ENCODE data around the gene MTR.

MTR gene

DNA sequence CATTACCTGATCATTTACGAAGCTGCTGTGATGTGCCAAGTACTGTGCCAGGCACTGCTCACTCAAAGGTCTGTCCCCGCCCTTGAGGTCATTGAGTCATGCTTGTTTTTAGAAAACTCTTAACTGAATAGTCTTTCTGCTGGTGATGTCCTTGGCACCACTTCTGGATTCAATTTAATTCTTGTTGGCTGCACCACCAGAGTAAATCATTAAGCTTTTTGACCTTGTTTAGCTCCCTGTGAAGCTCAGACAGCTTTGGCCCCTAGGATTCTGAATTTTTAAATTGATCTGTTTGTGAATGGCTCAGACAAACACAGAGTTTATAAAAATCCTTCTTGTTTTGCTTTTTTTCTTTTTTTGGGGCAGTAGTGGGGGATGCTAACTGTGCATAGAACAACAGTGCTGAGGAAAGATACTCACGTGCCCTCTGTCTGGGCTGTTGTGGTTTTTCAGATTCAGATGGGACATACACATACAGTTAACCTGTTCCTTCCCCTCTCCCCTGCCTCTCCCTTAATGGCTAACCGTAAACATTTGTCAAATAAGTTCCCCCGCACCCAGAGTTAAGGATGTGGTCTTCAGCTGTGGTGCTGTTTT is 67.6 kb downstream of the MTR start:
- DNase-seq (ENCODE audit: low read depth), result no peak

DNA sequence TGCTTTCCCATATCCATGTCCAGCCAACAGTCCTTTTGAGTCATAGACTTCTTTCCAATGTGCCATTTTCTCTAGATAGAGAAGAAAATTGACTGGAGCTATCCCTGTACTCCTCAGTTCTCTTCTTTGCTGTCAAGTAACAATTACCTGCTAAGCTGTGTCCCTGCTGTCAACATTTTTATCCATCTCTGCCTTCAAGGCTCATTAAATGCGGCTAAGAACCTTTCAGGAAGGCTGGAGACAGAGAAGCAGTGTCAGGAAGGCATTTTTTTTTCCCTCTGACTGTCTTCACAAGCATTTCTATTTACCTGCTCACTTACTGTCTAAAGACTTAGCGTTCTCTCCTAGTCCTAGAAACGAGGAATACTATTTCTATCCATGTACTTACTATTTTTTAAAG is 69.1 kb downstream of the MTR start:
- TF ChIP-seq, protein P1, sequence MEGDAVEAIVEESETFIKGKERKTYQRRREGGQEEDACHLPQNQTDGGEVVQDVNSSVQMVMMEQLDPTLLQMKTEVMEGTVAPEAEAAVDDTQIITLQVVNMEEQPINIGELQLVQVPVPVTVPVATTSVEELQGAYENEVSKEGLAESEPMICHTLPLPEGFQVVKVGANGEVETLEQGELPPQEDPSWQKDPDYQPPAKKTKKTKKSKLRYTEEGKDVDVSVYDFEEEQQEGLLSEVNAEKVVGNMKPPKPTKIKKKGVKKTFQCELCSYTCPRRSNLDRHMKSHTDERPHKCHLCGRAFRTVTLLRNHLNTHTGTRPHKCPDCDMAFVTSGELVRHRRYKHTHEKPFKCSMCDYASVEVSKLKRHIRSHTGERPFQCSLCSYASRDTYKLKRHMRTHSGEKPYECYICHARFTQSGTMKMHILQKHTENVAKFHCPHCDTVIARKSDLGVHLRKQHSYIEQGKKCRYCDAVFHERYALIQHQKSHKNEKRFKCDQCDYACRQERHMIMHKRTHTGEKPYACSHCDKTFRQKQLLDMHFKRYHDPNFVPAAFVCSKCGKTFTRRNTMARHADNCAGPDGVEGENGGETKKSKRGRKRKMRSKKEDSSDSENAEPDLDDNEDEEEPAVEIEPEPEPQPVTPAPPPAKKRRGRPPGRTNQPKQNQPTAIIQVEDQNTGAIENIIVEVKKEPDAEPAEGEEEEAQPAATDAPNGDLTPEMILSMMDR (IDR thresholded peaks at IDR 0.05; ENCODE audit: insufficient read depth, low read depth, low read length, missing control alignments), result no peak
- H3K4me3 ChIP-seq (ENCODE audit: low read length), result no peak overlapping the region
- DNase-seq (ENCODE audit: low read depth), result no peak

More for the DNA sequence above, 67.6 kb downstream of the MTR start:
- H3K4me3 ChIP-seq (ENCODE audit: low read length), result no peak overlapping the region
- TF ChIP-seq, protein P1 (IDR thresholded peaks at IDR 0.05; ENCODE audit: insufficient read depth, low read depth, low read length, missing control alignments), result no peak

DNA sequence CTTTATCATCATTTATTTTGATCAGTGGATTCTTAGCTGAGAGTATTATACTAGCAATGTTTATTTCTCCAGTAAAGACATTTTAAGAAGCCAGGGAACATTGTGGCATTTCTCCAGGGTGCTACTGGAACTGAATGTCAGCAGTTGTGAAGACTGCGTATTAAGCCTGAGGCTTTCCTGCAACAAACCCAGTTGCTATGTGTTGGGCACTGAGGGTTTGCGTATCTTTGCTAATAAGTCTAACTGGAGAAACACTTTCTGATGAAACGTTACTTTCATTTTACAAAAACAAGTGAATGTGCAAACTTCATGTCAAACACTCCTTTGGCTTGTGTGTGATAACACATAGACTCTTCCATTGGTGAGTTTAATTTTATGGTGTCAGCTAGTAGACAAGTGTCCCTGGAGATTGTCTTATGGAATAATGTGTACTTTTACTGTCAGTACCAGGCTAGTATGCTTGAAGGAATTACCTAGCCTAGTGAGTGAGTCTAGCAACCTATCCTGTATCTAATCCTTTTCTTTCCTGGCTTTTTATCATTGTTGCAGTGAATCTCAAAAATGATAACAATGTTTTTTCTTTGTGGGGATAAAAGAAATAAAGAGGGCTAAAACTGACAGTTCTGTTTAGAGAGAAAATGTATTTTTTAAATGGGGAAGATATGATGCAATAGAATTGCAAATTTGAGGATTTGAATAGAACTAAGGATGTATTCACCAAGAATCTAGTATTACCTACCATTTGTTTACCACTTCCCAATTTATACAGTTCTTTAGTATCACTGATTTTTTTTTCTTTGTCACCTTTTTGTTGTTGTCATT is 70.1 kb downstream of the MTR start:
- TF ChIP-seq, protein P1 (IDR thresholded peaks at IDR 0.05; ENCODE audit: insufficient read depth, low read depth, low read length, missing control alignments), result no peak
- no peak overlapping the region for H3K4me3 ChIP-seq (ENCODE audit: low read length)
- no peak for DNase-seq (ENCODE audit: low read depth)

DNA sequence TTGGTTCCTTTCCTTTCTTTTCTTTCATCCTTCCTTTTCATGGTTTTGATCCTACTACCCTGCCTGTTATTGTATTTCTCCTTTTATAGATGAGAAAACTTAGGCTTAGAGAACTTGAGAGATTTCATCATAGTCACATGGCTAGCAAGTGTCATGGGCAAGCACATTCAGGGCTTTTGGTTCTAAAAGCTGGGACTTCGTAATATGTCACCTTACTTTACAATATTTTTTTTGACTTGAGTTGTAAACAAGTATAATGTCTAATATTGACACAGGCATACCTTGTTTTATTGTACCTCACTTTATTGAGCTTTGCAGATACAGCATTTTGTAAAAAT is 70.7 kb downstream of the MTR start:
- no peak for DNase-seq (ENCODE audit: low read depth)
- H3K4me3 ChIP-seq (ENCODE audit: low read length), result no peak overlapping the region
- TF ChIP-seq, protein P1 (IDR thresholded peaks at IDR 0.05; ENCODE audit: insufficient read depth, low read depth, low read length, missing control alignments), result no peak

DNA sequence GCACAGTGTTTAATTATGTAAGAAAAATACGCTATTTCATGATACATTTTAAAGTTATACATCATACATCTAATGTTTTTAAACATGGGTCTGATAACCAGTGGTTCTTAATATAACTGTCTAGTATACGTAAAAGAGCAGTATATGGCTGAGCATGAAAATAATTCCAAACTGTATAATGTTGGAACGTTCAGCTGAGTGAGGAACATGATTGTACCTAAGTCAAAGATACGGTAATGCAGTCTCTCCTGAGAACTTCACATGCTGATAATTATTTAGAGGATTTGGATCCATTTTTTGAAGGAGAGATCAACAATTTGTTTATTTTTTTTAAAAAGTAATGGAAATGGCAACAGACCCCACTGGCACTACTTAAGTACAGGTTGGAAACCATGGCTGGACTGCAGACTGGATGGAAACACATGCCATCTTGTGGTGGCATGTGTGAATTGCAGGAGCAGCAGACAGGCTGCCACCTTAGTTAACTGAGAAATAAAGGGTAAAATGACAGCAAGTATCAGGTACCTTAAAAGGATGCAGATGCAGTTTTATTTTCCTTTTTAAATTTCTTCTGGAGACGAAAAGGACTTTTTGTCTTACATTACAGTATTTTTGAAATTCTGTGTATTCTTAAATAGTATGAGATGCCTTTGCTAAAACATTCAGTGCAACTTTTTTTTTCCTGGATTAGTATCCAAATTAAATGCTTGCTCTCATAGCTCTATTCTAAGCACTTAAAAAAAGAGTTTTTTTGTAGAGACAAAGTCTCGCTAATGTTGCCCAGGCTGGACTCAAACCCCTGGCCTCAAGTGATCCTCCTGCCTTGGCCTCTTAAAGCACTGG is 73.8 kb downstream of the MTR start:
- no peak overlapping the region for H3K4me3 ChIP-seq (ENCODE audit: low read length)
- TF ChIP-seq, protein P1 (IDR thresholded peaks at IDR 0.05; ENCODE audit: insufficient read depth, low read depth, low read length, missing control alignments), result peak; percentile 97
- DNase-seq (ENCODE audit: low read depth), result peak; percentile 76

DNA sequence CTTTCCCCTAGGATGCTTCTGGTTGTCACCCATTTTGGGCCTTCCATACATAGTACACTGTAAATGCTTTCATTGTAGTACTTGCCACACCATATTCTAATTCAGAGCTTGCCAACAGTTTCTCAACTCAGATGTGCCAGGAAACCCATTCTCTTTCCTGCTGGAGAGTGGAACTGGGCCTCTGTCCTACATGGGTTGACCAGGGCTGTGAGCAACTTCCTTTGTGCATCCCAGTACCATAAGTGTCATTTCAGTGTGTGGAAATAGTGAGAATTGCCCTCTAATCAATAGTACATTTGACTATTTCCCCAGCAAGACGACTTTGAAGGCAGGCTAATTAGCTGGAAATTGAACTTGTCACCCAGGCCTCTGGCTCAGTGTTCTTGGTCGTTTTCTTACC is 74.8 kb downstream of the MTR start:
- TF ChIP-seq, protein P1 (IDR thresholded peaks at IDR 0.05; ENCODE audit: insufficient read depth, low read depth, low read length, missing control alignments), result no peak
- no peak for DNase-seq (ENCODE audit: low read depth)
- no peak overlapping the region for H3K4me3 ChIP-seq (ENCODE audit: low read length)

All from epithelial cell of esophagus (primary cell).